Erythroblast (primary cell): ENCODE data around the gene PIP5K1B.

Source experiments
- GATA1 ChIP-seq: IDR thresholded peaks from 2 replicates; pipeline ENCODE4 v1.6.1; 2011; ENCODE audit warnings: low read depth, mild to moderate bottlenecking, control low read depth, low read length, moderate library complexity
- POLR2A ChIP-seq: IDR thresholded peaks from 2 replicates; pipeline ENCODE4 v1.6.1; 2011; ENCODE audit warnings: mild to moderate bottlenecking, low read length

- TF ChIP-seq POLR2A, result no peak
- TF ChIP-seq GATA1, result no peak
Measured at GRCh38 chr9:68739621-68740174, 34.7 kb downstream of the PIP5K1B start.
